ENCODE data around the gene NT5C1B.

DNA sequence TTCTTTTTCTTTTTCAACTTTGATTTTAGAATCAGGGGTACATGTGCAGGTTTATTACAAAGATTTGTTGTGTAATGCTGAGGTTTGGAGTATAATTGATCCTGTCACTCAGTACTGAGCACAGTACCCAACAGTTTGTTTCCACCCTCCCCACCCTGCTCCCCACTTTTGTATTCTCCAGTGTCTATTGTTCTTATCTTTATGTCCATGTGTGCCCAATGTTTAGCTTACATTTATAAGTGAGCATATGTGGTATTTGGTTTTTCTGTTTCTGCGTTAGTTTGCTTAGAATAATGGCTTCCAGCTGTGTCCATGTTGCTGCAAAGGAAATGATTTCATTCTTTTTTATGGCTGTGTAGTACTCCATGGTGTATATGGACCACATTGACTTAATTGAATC lies 72.0 kb downstream of the NT5C1B start:
- TF ChIP-seq, protein P1, sequence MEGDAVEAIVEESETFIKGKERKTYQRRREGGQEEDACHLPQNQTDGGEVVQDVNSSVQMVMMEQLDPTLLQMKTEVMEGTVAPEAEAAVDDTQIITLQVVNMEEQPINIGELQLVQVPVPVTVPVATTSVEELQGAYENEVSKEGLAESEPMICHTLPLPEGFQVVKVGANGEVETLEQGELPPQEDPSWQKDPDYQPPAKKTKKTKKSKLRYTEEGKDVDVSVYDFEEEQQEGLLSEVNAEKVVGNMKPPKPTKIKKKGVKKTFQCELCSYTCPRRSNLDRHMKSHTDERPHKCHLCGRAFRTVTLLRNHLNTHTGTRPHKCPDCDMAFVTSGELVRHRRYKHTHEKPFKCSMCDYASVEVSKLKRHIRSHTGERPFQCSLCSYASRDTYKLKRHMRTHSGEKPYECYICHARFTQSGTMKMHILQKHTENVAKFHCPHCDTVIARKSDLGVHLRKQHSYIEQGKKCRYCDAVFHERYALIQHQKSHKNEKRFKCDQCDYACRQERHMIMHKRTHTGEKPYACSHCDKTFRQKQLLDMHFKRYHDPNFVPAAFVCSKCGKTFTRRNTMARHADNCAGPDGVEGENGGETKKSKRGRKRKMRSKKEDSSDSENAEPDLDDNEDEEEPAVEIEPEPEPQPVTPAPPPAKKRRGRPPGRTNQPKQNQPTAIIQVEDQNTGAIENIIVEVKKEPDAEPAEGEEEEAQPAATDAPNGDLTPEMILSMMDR (IDR thresholded peaks at IDR 0.05; ENCODE audit: low read depth, low read length), result no peak
- TF ChIP-seq, protein P2, sequence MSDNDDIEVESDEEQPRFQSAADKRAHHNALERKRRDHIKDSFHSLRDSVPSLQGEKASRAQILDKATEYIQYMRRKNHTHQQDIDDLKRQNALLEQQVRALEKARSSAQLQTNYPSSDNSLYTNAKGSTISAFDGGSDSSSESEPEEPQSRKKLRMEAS (IDR thresholded peaks at IDR 0.05; ENCODE audit: low read depth, low read length), result no peak
- no peak for TF ChIP-seq POLR2A (IDR thresholded peaks at IDR 0.05; ENCODE audit: extremely low read depth, insufficient read length)

All from NB4 (cell line).